ENCODE measurements around the gene ROBO3. TPM values are rescaled to one million over a fixed set of nuclear protein-coding genes. Genes with fewer than 3 reads are reported as not detected.

ROBO3 gene
- total RNA-seq, 1 donor from 2014 or later = 57.0 TPM

GRCh38 chr11:124825876-124826275, 39.4 kb upstream of the ROBO3 start:
- Histone ChIP-seq H3K27me3 (ENCODE audit: control insufficient read depth, insufficient read depth, low read length) (peaks cover 7% of the 10 kb centered on the region), H3K4me3 (ENCODE audit: low read depth, low read length) (no peak overlapping the region), H3K36me3 (ENCODE audit: control insufficient read depth, insufficient read depth, low read length) (no peaks in the 10 kb centered on the region)
- no peak for TF ChIP-seq CTCF (IDR thresholded peaks at IDR 0.05; ENCODE audit: insufficient read depth, low read length, poor library complexity, severe bottlenecking)
- DNase-seq (ENCODE audit: low read depth) = no peak

GRCh38 chr11:124829986-124830385, 35.2 kb upstream of the ROBO3 start:
- no peak for DNase-seq (ENCODE audit: low read depth)
- Histone ChIP-seq H3K27me3 (ENCODE audit: control insufficient read depth, insufficient read depth, low read length) (peaks cover 2% of the 10 kb centered on the region), H3K36me3 (ENCODE audit: control insufficient read depth, insufficient read depth, low read length) (no peaks in the 10 kb centered on the region), H3K4me3 (ENCODE audit: low read depth, low read length) (no peak overlapping the region)
- no peak for TF ChIP-seq CTCF (IDR thresholded peaks at IDR 0.05; ENCODE audit: insufficient read depth, low read length, poor library complexity, severe bottlenecking)

- TF ChIP-seq CTCF (IDR thresholded peaks at IDR 0.05; ENCODE audit: insufficient read depth, low read length, poor library complexity, severe bottlenecking) = no peak
- Histone ChIP-seq H3K36me3 (ENCODE audit: control insufficient read depth, insufficient read depth, low read length) (no peaks in the 10 kb centered on the region), H3K27me3 (ENCODE audit: control insufficient read depth, insufficient read depth, low read length) (peaks cover 2% of the 10 kb centered on the region), H3K4me3 (ENCODE audit: low read depth, low read length) (no peak overlapping the region)
- peak; percentile 21 for DNase-seq (ENCODE audit: low read depth)
Measured at GRCh38 chr11:124830749-124831148, 34.5 kb upstream of the ROBO3 start.

- Histone ChIP-seq H3K4me3 (ENCODE audit: low read depth, low read length) (no peak overlapping the region), H3K36me3 (ENCODE audit: control insufficient read depth, insufficient read depth, low read length) (no peaks in the 10 kb centered on the region), H3K27me3 (ENCODE audit: control insufficient read depth, insufficient read depth, low read length) (no peaks in the 10 kb centered on the region)
- DNase-seq (ENCODE audit: low read depth) = no peak
- no peak for TF ChIP-seq CTCF (IDR thresholded peaks at IDR 0.05; ENCODE audit: insufficient read depth, low read length, poor library complexity, severe bottlenecking)
Measured at GRCh38 chr11:124831897-124832296, 33.3 kb upstream of the ROBO3 start.

- Histone ChIP-seq H3K27me3 (ENCODE audit: control insufficient read depth, insufficient read depth, low read length) (no peaks in the 10 kb centered on the region), H3K36me3 (ENCODE audit: control insufficient read depth, insufficient read depth, low read length) (no peaks in the 10 kb centered on the region), H3K4me3 (ENCODE audit: low read depth, low read length) (no peak overlapping the region)
- no peak for TF ChIP-seq CTCF (IDR thresholded peaks at IDR 0.05; ENCODE audit: insufficient read depth, low read length, poor library complexity, severe bottlenecking)
- DNase-seq (ENCODE audit: low read depth) = peak; percentile 65
Measured at GRCh38 chr11:124832571-124832970, 32.7 kb upstream of the ROBO3 start.

- no peak for TF ChIP-seq CTCF (IDR thresholded peaks at IDR 0.05; ENCODE audit: insufficient read depth, low read length, poor library complexity, severe bottlenecking)
- no peak for DNase-seq (ENCODE audit: low read depth)
- H3K36me3 ChIP-seq (ENCODE audit: control insufficient read depth, insufficient read depth, low read length) = no peaks in the 10 kb centered on the region
- peaks cover 16% of the 10 kb centered on the region for H3K27me3 ChIP-seq (ENCODE audit: control insufficient read depth, insufficient read depth, low read length)
- H3K4me3 ChIP-seq (ENCODE audit: low read depth, low read length) = no peak overlapping the region
Measured at GRCh38 chr11:124834526-124835180, 30.6 kb upstream of the ROBO3 start.

All from kidney epithelial cell (primary cell).